Renal pelvis (tissue), 3 donors: ENCODE results near the gene C2orf76. TPM values are rescaled to one million over a fixed set of nuclear protein-coding genes. Genes with fewer than 3 reads are reported as not detected.

ENCODE experiments used
- polyA plus RNA-seq, 3 donors: library from polyadenylated mRNA; unstranded; fragments of 120-200 nt; gene quantifications; one replicate each; pipeline ENCODE4 v1.2.1, GENCODE V29; 2013; ENCODE audit not compliant: insufficient read length in 3 of 3

The C2orf76 gene
- polyA plus RNA-seq, 3 donors, result 17.1 to 20.2 (median 17.7) TPM

Other genes with a start within 250 kb of the C2orf76 start
- gene C1QL2, start 208.1 kb downstream of the C2orf76 start, polyA plus RNA-seq, result not detected
- 1 to 10 TPM; 1.4 to 1.6 (median 1.5) TPM for gene STEAP3, start 143.0 kb downstream of the C2orf76 start, polyA plus RNA-seq
- gene DBI, start 143 bp upstream of the C2orf76 start, polyA plus RNA-seq, result 100 to 1,000 TPM; 239 to 289 (median 245) TPM
- gene TMEM37, start 65.0 kb upstream of the C2orf76 start, polyA plus RNA-seq, result 10 to 100 TPM; 49.4 to 71.8 (median 66.1) TPM
- 10 to 100 TPM in 2 of 3 donors, 1 to 10 TPM in 1; 8.2 to 21.3 (median 21.2) TPM for gene SCTR, start 157.6 kb upstream of the C2orf76 start, polyA plus RNA-seq
- gene CFAP221, start 177.6 kb upstream of the C2orf76 start, polyA plus RNA-seq, result 10 to 100 TPM; 18.5 to 35.1 (median 30.2) TPM